Ishikawa (cell line): ENCODE data around the gene SLA2.
A peak's percentile ranks its signal among the peaks of the same experiment; 100 is the strongest.

Experiments
- CEBPB ChIP-seq: IDR thresholded peaks from 2 replicates; pipeline ENCODE4 v1.6.1; 2012
- CREB1 ChIP-seq: IDR thresholded peaks from 2 replicates; pipeline ENCODE4 v1.6.1; 2012; ENCODE audit warnings: low read depth
- EGR1 ChIP-seq: IDR thresholded peaks from 2 replicates; pipeline ENCODE4 v1.6.1; 2012
- EP300 ChIP-seq: IDR thresholded peaks from 2 replicates; pipeline ENCODE4 v1.6.1; 2012; ENCODE audit warnings: borderline replicate concordance
- FOXM1 ChIP-seq: IDR thresholded peaks from 2 replicates; pipeline ENCODE4 v1.6.1; 2012; ENCODE audit warnings: low read depth, borderline replicate concordance
- MAX ChIP-seq: IDR thresholded peaks from 2 replicates; pipeline ENCODE4 v1.6.1; 2012
- NFIC ChIP-seq: IDR thresholded peaks from 2 replicates; pipeline ENCODE4 v1.6.1; 2012
- RAD21 ChIP-seq: IDR thresholded peaks from 2 replicates; pipeline ENCODE4 v1.6.1; 2012; ENCODE audit warnings: low read depth
- TAF1 ChIP-seq: IDR thresholded peaks from 2 replicates; pipeline ENCODE4 v1.6.1; 2012; ENCODE audit warnings: low read depth, mild to moderate bottlenecking
- TCF12 ChIP-seq: IDR thresholded peaks from 2 replicates; pipeline ENCODE4 v1.6.1; 2012; ENCODE audit warnings: low read depth
- TEAD4 ChIP-seq: IDR thresholded peaks from 2 replicates; pipeline ENCODE4 v1.6.1; 2012
- USF1 ChIP-seq: IDR thresholded peaks from 2 replicates; pipeline ENCODE4 v1.6.1; 2012
- YY1 ChIP-seq: IDR thresholded peaks from 2 replicates; pipeline ENCODE4 v1.6.1; 2012; ENCODE audit warnings: low read depth
- ZBTB7A ChIP-seq: IDR thresholded peaks from 2 replicates; pipeline ENCODE4 v1.6.1; 2012; ENCODE audit warnings: low read depth
- TF ChIP-seq, protein P1 (sequence below): IDR thresholded peaks from 2 replicates; pipeline ENCODE4 v1.6.1; 2012; ENCODE audit warnings: low read depth, mild to moderate bottlenecking

The SLA2 gene

GRCh38 chr20:36644032-36644705 lies 1.8 kb downstream of the SLA2 start:
- TF ChIP-seq CREB1 = no peak
- no peak for TF ChIP-seq EP300
- no peak for TF ChIP-seq CEBPB
- no peak for TF ChIP-seq MAX
- no peak for TF ChIP-seq RAD21
- no peak for TF ChIP-seq USF1
- no peak for TF ChIP-seq TEAD4
- no peak for TF ChIP-seq EGR1
- TF ChIP-seq YY1 = no peak
- no peak for TF ChIP-seq TCF12
- no peak for TF ChIP-seq ZBTB7A
- TF ChIP-seq TAF1 = no peak

DNA sequence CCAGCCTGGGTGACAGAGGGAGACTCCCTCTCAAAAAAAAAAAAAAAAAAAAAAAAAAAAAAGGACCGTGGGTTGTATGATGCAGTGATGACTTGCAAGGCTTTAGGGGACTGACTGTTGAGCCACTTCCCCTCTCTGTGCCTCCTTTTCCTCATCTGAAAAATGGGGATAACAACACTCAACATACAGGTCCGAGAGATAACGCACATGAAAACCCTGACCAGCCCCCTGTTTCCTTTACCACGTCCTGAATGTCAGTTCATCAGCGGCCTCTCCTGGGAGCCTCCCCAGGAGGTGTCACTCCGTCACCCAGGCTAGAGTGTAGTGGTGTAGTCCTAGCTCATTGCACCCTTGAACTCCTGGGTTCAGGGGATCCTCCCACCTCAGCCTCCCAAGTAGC lies 3.9 kb downstream of the SLA2 start:
- TF ChIP-seq MAX (no peak), TAF1 (no peak), EP300 (no peak), CREB1 (no peak)

- TF ChIP-seq MAX = no peak
- TF ChIP-seq ZBTB7A = no peak
- TF ChIP-seq CEBPB = no peak
- no peak for TF ChIP-seq TEAD4
- TF ChIP-seq FOXM1 = no peak
- TF ChIP-seq, protein P1, sequence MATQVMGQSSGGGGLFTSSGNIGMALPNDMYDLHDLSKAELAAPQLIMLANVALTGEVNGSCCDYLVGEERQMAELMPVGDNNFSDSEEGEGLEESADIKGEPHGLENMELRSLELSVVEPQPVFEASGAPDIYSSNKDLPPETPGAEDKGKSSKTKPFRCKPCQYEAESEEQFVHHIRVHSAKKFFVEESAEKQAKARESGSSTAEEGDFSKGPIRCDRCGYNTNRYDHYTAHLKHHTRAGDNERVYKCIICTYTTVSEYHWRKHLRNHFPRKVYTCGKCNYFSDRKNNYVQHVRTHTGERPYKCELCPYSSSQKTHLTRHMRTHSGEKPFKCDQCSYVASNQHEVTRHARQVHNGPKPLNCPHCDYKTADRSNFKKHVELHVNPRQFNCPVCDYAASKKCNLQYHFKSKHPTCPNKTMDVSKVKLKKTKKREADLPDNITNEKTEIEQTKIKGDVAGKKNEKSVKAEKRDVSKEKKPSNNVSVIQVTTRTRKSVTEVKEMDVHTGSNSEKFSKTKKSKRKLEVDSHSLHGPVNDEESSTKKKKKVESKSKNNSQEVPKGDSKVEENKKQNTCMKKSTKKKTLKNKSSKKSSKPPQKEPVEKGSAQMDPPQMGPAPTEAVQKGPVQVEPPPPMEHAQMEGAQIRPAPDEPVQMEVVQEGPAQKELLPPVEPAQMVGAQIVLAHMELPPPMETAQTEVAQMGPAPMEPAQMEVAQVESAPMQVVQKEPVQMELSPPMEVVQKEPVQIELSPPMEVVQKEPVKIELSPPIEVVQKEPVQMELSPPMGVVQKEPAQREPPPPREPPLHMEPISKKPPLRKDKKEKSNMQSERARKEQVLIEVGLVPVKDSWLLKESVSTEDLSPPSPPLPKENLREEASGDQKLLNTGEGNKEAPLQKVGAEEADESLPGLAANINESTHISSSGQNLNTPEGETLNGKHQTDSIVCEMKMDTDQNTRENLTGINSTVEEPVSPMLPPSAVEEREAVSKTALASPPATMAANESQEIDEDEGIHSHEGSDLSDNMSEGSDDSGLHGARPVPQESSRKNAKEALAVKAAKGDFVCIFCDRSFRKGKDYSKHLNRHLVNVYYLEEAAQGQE = no peak
- no peak for TF ChIP-seq EGR1
- TF ChIP-seq USF1 = no peak
- TF ChIP-seq YY1 = no peak
Observed at GRCh38 chr20:36641506-36641843, 4.5 kb downstream of the SLA2 start.

DNA sequence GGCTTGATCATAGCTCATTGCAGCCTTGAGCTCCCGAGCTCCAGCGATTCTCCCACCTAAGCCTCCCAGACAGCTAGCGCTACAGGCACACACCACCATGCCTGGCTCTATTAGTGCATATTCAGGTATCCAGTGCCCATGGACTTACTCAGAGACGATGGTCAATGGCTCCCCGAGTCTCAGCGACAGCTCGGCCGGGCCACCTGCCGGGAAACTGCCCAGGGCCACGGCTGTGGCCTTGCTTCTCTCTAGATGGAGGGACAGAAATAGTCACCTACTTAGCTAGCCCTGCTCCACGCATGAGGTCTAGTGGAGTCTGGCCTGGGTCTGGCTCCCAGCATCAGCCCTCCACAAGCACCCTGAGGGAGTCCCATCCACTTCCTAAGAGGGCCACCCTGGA lies 11.7 kb downstream of the SLA2 start:
- TF ChIP-seq TEAD4 (no peak), ZBTB7A (no peak), FOXM1 (no peak), TAF1 (no peak), USF1 (no peak), EP300 (no peak), MAX (no peak), TCF12 (no peak), NFIC (no peak), CEBPB (no peak), YY1 (no peak), EGR1 (no peak), RAD21 (no peak)
- TF ChIP-seq, protein P1 = no peak

GRCh38 chr20:36633285-36633772 lies 12.7 kb downstream of the SLA2 start:
- TF ChIP-seq CREB1 = no peak
- no peak for TF ChIP-seq TCF12

- no peak for TF ChIP-seq TAF1
- peak; percentile 7; the same call in 1 of the 2 replicates for TF ChIP-seq CEBPB
Observed at GRCh38 chr20:36632487-36633284, 13.3 kb downstream of the SLA2 start.
